GM18858 (cell line): ENCODE results near the gene C12orf43.

ENCODE experiments used
- ATAC-seq: cut with Tn5 transposase; IDR thresholded peaks from one replicate; pipeline ENCODE4 v1.9.1; 2021; ENCODE audit not compliant: unreplicated experiment

C12orf43 gene

GRCh38 chr12:120999191-121000120 is 16.8 kb downstream of the C12orf43 start:
- ATAC-seq = no peak

GRCh38 chr12:120998435-120998834 is 17.9 kb downstream of the C12orf43 start:
- ATAC-seq = no peak

- ATAC-seq = no peak
Observed at GRCh38 chr12:120997448-120997847, 18.8 kb downstream of the C12orf43 start.

GRCh38 chr12:120996133-120996746 is 20.0 kb downstream of the C12orf43 start:
- no peak for ATAC-seq

- no peak for ATAC-seq
Observed at GRCh38 chr12:120994589-120995337, 21.5 kb downstream of the C12orf43 start.

- ATAC-seq = no peak
Observed at GRCh38 chr12:120994059-120994458, 22.2 kb downstream of the C12orf43 start.

- no peak for ATAC-seq
Observed at GRCh38 chr12:120993496-120993895, 22.8 kb downstream of the C12orf43 start.

GRCh38 chr12:120992989-120993388 is 23.3 kb downstream of the C12orf43 start:
- ATAC-seq = no peak

- no peak for ATAC-seq
Observed at GRCh38 chr12:120991965-120992364, 24.3 kb downstream of the C12orf43 start.

- no peak for ATAC-seq
Observed at GRCh38 chr12:120990487-120991055, 25.7 kb downstream of the C12orf43 start.

GRCh38 chr12:120989687-120990086 is 26.6 kb downstream of the C12orf43 start:
- no peak for ATAC-seq

GRCh38 chr12:120988658-120989057 is 27.6 kb downstream of the C12orf43 start:
- ATAC-seq = no peak

- ATAC-seq = no peak
Observed at GRCh38 chr12:120988234-120988633, 28.1 kb downstream of the C12orf43 start.

GRCh38 chr12:120984351-120984898 is 31.9 kb downstream of the C12orf43 start:
- no peak for ATAC-seq

GRCh38 chr12:120983759-120984158 is 32.5 kb downstream of the C12orf43 start:
- no peak for ATAC-seq

- ATAC-seq = no peak
Observed at GRCh38 chr12:120982659-120983058, 33.6 kb downstream of the C12orf43 start.

GRCh38 chr12:120981407-120981941 is 34.8 kb downstream of the C12orf43 start:
- no peak for ATAC-seq

GRCh38 chr12:120980800-120981368 is 35.4 kb downstream of the C12orf43 start:
- no peak for ATAC-seq

GRCh38 chr12:120979862-120980696 is 36.2 kb downstream of the C12orf43 start:
- no peak for ATAC-seq
